ENCODE data around the gene MPEG1.

GRCh38 chr11:59164028-59164427 is 48.7 kb downstream of the MPEG1 start:
- TF ChIP-seq CTCF (IDR thresholded peaks at IDR 0.05; ENCODE audit: low read depth, low read length) (no peak), POLR2A (IDR thresholded peaks at IDR 0.05; ENCODE audit: extremely low read depth, insufficient read length) (no peak)
